K562 (cell line): ENCODE results near the gene DHDH. TPM values are rescaled to one million over a fixed set of nuclear protein-coding genes. Genes with fewer than 3 reads are reported as not detected.

ENCODE experiments used
- CBFA2T2 ChIP-seq: fragments of 450-650 bp; conservative IDR thresholded peaks from 2 replicates; pipeline ENCODE4 v1.6.1; 2017; ENCODE audit warnings: mild to moderate bottlenecking
- CUX1 ChIP-seq: fragments of 200-800 bp; sonication (Bioruptor generic); IDR thresholded peaks from 2 replicates; pipeline ENCODE4 v1.6.1; 2016; ENCODE audit warnings: missing genetic modification characterization, missing compliant biosample characterization
- E2F1 ChIP-seq: sonication (generic); formaldehyde crosslinking; IDR thresholded peaks from 2 replicates; pipeline ENCODE4 v1.8.1; 2023; ENCODE audit warnings: mild to moderate bottlenecking, missing genetic modification reagents, moderate library complexity
- EHMT2 ChIP-seq: fragments of 450-650 bp; IDR thresholded peaks from 2 replicates; pipeline ENCODE4 v1.6.1; 2018; ENCODE audit warnings: antibody characterized with exemption
- EP400 ChIP-seq: fragments of 450-650 bp; IDR thresholded peaks from 2 replicates; pipeline ENCODE4 v1.6.1; 2017; ENCODE audit warnings: antibody characterized with exemption, mild to moderate bottlenecking, moderate library complexity
- FOXM1 ChIP-seq, 2 experiments: fragments of 450-650 bp in 1 of 2; sonication (generic) in 1 of 2; formaldehyde crosslinking in 1 of 2; IDR thresholded peaks; 2 replicates each; pipeline versions ENCODE4 v1.6.1 to v1.9.0; 2017 to 2022; ENCODE audit warnings: low read depth in 2 of 2, mild to moderate bottlenecking in 2 of 2, missing genetic modification reagents in 1 of 2, moderate library complexity in 1 of 2
- GATAD2B ChIP-seq: fragments of 450-650 bp; IDR thresholded peaks from 2 replicates; pipeline ENCODE4 v1.6.1; 2017; ENCODE audit warnings: mild to moderate bottlenecking, borderline replicate concordance
- KLF13 ChIP-seq: fragments of 450-650 bp; IDR thresholded peaks from 2 replicates; pipeline ENCODE4 v1.6.1; 2016; ENCODE audit warnings: missing genetic modification characterization, low read depth, mild to moderate bottlenecking, missing compliant biosample characterization, moderate library complexity, borderline replicate concordance
- PATZ1 ChIP-seq: fragments of 250-450 bp; sonication (Bioruptor Pico); IDR thresholded peaks from 2 replicates; pipeline ENCODE4 v1.5.0; 2020; ENCODE audit warnings: mild to moderate bottlenecking, borderline replicate concordance
- POU5F1 ChIP-seq: fragments of 150-350 bp; IDR thresholded peaks from 2 replicates; pipeline ENCODE4 v1.6.1; 2014; ENCODE audit warnings: borderline replicate concordance, low read length, low read depth, mild to moderate bottlenecking; ENCODE audit not compliant: partially characterized antibody
- PURB ChIP-seq: sonication (generic); formaldehyde crosslinking; IDR thresholded peaks from 2 replicates; pipeline ENCODE4 v1.9.0; 2021; ENCODE audit warnings: low read depth, mild to moderate bottlenecking, missing genetic modification reagents
- RBFOX2 ChIP-seq: fragments of 200-400 bp; formaldehyde crosslinking; IDR thresholded peaks from 2 replicates; pipeline ENCODE4 v1.6.1; 2017; ENCODE audit warnings: low read depth, mild to moderate bottlenecking, low read length, moderate library complexity
- RUNX1 ChIP-seq: sonication (generic); IDR thresholded peaks from 2 replicates; pipeline ENCODE4 v1.6.1; 2016; ENCODE audit warnings: antibody characterized with exemption, low read depth
- THRB ChIP-seq: fragments of 450-650 bp; formaldehyde crosslinking; conservative IDR thresholded peaks from 2 replicates; pipeline ENCODE4 v1.4.0; 2022; ENCODE audit warnings: mild to moderate bottlenecking, missing genetic modification characterization
- ZBTB17 ChIP-seq: fragments of 450-650 bp; formaldehyde crosslinking; IDR thresholded peaks from 2 replicates; pipeline ENCODE4 v1.4.0; 2020; ENCODE audit warnings: mild to moderate bottlenecking
- ZNF445 ChIP-seq: fragments of 250-450 bp; sonication (Bioruptor Pico); IDR thresholded peaks from 2 replicates; pipeline ENCODE4 v1.4.0; 2020; ENCODE audit warnings: low read depth, mild to moderate bottlenecking, moderate library complexity
- polyA plus RNA-seq, 8 experiments: library from polyadenylated mRNA; depleted of rRNA in 4 of 8; stranded (reverse) in 5 of 8; unstranded in 3 of 8; fragments of >200 nt; fragmentation: Nextera tagmentation in 2 of 8; fragmentation: Illumina TruSeq in 1 of 8; extraction: Ambion mirVana in 2 of 8; extraction: Trizol in 1 of 8; gene quantifications; 2 replicates each; pipeline versions ENCODE4 v1.2.1 to v1.2.3, GENCODE V29; 2011 to 2014; ENCODE audit warnings: inconsistent platforms in 1 of 8, missing spikeins in 1 of 8
- total RNA-seq, 7 experiments: library from RNA; depleted of rRNA in 6 of 7; stranded (reverse); fragments of >200 nt in 6 of 7; fragmentation: Illumina TruSeq in 2 of 7; extraction: Trizol in 2 of 7; gene quantifications; 2 replicates each; pipeline versions ENCODE4 v1.2.1 to v1.2.3, GENCODE V29; 2011 to 2021; ENCODE audit warnings: low replicate concordance in 1 of 7

Gene DHDH
- total and polyA plus RNA-seq, 9 of the 15 experiments (the other 6 are each of a cell fraction or from before 2014, with no cell fraction given) = 0.37 to 1.9 (median 0.87) TPM

- TF ChIP-seq FOXM1 (IDR thresholded peaks at IDR 0.05; ENCODE audit: low read depth) (no peak), FOXM1 (CRISPR knock-in tag; IDR thresholded peaks at IDR 0.05; ENCODE audit: low read depth) (peak; percentile 2; the same call in 1 of the 2 replicates), GATAD2B (peak; percentile 93), EHMT2 (no peak), KLF13 (tag) (0 out of 2 replicates have a peak, but pooled peaks have one; percentile 19), ZNF445 (no peak), THRB (no peak; the same call in 1 of the 2 replicates), CUX1 (CRISPR knock-in tag) (peak; percentile 97), POU5F1 (peak; percentile 31), E2F1 (CRISPR knock-in tag) (peak; percentile 90), PURB (CRISPR knock-in tag) (no peak), ZBTB17 (peak; percentile 88), EP400 (peak; percentile 89), RUNX1 (no peak; the same call in 1 of the 2 replicates), RBFOX2 (peak; percentile 96), PATZ1 (CRISPR knock-in tag) (peak; percentile 43; the same call in 1 of the 2 replicates), CBFA2T2 (no peak)
These were observed 30.1 kb downstream of the DHDH start (continued) for GRCh38 chr19:48963371-48964204.
